OCI-LY7 (cell line): ENCODE results near the gene FRG2C.
"Not testable (repeated sequence)": the region's sequence is repeated elsewhere in the genome, so short reads cannot be mapped to it uniquely, and the experiment has no call there.

Source experiments
- CTCF ChIP-seq: fragments of 200-600 bp; sonication (generic); conservative IDR thresholded peaks from 2 replicates; pipeline ENCODE4 v1.5.1; 2014; ENCODE audit warnings: mild to moderate bottlenecking, antibody characterized with exemption, low read length, moderate library complexity, mixed read lengths
- EZH2phosphoT487 ChIP-seq: fragments of 200-600 bp; sonication (generic); IDR thresholded peaks from 2 replicates; pipeline ENCODE4 v1.6.1; 2018; ENCODE audit warnings: low read depth, borderline replicate concordance, mild to moderate bottlenecking, mixed run types, antibody characterized with exemption, low read length, moderate library complexity, mixed read lengths

- not testable (repeated sequence) for TF ChIP-seq CTCF, EZH2phosphoT487
These were observed 5.6 kb upstream of the FRG2C start for GRCh38 chr3:75658411-75659107.
